NCI-H2227 (cell line): Measurements from ENCODE around the gene ANKRD36B.
"Not testable (repeated sequence)": the region's sequence is repeated elsewhere in the genome, so short reads cannot be mapped to it uniquely, and the experiment has no call there.

Experiments used
- DNase-seq: peaks from one replicate; lab custom pipeline; 2025; ENCODE audit not compliant: unreplicated experiment; lab: John Stamatoyannopoulos, UW

The ANKRD36B gene

DNA sequence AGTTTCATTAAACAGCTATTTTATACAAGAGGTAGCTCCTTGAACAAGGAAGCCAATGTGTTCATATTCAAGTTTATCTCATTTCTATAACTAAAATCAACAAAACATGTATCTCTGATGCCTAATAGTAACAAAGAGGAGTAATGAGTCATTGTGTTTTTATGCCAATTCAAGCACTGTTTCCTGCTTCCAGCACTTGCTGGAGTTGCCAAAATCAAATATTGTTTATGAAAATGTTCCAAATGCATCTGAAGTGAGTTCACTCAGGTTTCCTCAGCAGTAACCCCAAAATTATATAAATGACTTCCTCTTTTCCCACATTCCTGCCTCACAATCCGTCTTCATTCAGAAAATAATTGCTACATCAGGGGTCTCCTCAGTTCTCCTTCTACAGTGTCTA, 39.2 kb downstream of the ANKRD36B start:
- DNase-seq, result not testable (repeated sequence)

DNA sequence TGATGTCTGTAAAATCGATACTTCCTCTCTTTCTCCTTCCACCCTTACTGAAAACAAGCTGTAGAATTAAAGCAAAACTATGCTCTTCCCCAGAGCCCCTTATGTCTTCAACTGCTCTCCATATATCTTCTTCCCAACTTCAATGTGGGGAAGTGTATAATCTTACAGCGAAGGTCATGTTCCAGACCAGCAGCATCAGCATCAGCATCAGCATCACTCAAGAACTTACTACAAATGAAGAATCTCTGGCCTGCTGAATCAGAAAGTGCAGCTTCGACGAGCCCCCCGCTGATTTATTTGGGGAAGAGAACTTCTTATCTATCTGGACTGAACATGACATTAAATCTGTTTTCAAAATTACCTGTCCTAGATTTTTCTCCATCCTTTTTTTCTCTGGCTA, 40.6 kb downstream of the ANKRD36B start:
- not testable (repeated sequence) for DNase-seq

DNA sequence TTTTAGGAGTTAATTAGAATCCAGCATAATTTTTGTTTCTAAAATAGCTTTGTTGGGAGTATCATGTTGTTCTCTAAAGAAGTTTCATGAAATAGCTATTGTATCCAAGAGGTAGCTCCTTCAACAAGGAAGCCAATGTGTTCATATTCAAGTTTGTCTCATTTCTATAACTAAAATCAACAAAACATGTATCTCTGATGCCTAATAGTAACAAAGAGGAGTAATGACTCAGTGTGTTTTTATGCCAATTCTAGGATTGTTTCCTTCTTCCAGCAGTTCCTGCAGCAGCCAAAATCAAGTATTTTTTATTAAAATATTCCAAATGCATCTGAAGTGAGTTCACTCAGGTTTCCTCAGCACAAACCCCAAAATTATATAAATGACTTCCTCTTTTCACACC, 41.1 kb downstream of the ANKRD36B start:
- not testable (repeated sequence) for DNase-seq

DNA sequence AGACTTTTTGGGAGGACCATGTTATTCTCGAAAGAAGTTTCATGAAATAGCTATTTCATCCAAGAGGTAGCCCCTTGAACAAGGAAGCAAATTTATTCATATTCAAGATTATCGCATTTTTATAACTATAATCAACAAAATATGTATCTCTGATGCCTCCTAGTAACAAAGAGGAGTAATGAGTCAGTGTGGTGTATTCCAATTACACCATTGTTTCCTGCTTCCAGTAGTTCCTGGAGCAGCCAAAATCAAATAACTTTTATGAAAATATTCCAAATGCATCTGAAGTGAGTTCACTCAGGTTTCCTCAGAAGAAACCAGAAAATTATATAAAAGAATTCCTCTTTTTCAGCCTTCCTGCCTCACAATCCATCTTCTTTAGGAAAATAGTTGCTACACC, 43.0 kb downstream of the ANKRD36B start:
- no peak for DNase-seq

DNA sequence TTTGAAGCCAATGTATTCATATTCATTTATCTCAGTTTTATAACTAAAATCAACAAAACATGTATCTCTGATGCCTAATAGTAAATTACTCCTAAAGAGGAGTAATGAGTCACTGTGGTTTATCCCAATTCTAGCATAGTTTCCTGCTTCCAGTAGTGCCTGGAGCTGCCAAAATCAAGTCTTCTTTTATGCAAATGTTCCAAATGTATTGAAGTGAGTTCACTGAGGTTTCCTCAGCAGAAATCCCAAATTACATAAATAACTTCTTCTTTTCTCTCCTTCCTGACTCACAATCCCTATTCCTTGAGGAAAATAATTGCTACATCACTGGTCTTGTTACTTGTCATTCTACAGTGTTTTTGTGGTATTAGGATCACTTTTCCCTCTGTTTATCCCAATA, 44.8 kb downstream of the ANKRD36B start:
- DNase-seq, result not testable (repeated sequence)

DNA sequence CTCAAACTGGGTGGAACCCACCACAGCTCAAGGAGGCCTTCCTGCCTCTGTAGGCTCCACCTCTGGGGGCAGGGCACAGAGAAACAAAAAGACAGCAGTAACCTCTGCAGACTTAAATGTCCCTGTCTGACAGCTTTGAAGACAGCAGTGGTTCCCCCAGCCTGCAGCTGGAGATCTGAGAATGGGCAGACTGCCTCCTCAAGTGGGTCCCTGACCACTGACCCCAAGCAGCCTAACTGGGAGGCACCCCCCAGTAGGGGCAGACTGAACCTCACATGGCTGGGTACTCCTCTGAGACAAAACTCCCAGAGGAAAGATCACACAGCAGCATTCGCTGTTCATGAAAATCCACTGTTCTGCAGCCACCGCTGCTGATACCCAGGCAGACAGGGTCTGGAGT, 63.8 kb downstream of the ANKRD36B start:
- not testable (repeated sequence) for DNase-seq

DNA sequence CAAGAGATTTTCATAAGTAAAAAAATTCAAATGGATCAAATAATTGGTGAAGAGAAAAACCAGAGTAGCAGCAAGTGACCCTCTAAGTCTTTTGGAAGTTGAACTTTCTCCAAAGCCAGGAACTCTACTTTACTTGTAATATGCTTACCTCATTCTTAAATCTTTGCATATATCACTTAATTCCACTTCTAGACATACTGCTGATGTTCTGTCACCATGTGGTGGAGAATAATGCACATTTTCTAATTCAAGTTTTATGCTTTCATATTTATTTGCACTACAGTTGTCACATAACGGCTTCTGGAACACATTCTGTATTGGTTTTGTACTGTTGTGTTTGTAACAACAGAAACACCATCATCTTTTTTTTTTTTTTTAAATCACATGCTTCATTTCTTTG, 65.9 kb downstream of the ANKRD36B start:
- DNase-seq, result not testable (repeated sequence)

DNA sequence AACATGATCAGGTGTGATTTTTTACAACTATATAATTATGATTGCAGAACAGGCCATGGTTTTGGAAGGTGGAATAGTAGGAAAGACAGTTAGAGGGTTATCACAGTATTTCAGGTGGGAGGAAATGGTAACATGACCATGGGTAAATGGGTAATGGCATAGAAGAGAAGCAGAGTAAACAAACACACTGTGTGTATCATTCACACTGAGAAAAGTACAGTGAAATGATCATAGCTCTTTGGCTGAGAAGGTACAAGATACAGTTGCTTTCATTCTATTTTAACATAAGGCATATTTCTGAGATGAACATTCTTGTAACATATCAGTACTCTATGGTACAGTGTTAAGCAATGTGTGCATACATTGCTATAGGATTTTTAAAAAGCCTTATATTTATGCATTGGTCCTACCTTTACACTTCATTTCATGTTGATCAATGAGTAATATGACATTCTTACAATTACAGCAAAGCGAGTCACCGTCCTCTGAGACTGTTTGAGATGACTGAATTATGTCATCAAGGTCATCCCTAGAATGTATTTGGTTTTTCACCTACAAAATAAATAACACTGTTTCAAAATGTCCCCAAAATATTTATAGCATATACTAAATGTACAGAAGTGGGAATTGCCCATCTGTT, 66.6 kb downstream of the ANKRD36B start:
- DNase-seq, result not testable (repeated sequence)

DNA sequence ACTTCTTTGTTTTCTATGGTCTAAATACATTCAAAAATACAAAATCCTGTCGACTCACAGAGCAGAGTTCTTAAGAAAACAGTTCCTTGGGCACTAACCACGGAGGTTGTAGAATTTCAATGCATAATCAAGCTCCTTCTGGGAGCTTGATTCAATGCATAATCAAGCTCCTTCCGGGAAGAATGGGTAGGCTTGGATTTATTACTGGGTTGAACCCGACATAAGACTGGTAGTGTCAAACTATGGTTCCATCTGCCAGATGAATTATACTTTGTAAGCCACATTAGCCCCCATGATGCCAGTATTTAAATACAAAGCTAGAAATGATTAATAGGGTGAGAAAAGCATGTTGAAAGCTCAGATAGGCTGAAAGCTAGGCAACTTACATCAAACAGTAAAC, 94.0 kb downstream of the ANKRD36B start:
- not testable (repeated sequence) for DNase-seq

DNA sequence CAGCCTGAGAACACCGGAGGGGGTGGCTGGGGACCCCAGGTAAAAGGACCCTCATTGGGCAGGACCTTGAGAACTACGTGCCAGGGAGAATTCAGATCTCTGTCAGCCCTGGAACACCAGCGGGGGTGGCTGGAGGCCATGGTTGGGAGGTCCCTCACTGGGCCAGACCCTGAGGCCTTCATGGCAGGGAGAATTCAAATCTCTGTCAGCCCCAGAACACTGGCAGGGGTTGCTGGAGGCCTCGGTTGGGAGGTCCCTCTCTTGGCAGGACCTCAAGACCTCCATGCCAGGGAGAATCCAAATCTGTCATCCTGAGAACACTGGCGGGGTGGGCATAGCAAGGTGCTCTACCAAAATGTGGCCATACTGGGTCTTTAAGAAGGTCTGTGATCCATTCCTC, 99.5 kb downstream of the ANKRD36B start:
- not testable (repeated sequence) for DNase-seq
